HG03575 (cell line): ENCODE measurements around the gene LIPG.

Source experiments
- ATAC-seq: cut with Tn5 transposase; IDR thresholded peaks from one replicate; pipeline ENCODE4 v1.9.1; 2021; ENCODE audit not compliant: unreplicated experiment, insufficient number of reproducible peaks, low FRiP score; ENCODE audit errors: extremely low read depth

LIPG gene

GRCh38 chr18:49623571-49623970 lies 61.7 kb downstream of the LIPG start:
- no peak for ATAC-seq

- ATAC-seq: no peak
Observed at GRCh38 chr18:49625021-49625691, 63.3 kb downstream of the LIPG start.

GRCh38 chr18:49626842-49627467 lies 65.1 kb downstream of the LIPG start:
- ATAC-seq: no peak

GRCh38 chr18:49628119-49628518 lies 66.3 kb downstream of the LIPG start:
- ATAC-seq: no peak

- no peak for ATAC-seq
Observed at GRCh38 chr18:49628881-49629795, 67.3 kb downstream of the LIPG start.

GRCh38 chr18:49630246-49630699 lies 68.4 kb downstream of the LIPG start:
- no peak for ATAC-seq

- ATAC-seq: no peak
Observed at GRCh38 chr18:49631146-49631866, 69.4 kb downstream of the LIPG start.

GRCh38 chr18:49632588-49632987 lies 70.7 kb downstream of the LIPG start:
- ATAC-seq: no peak

- no peak for ATAC-seq
Observed at GRCh38 chr18:49638209-49638785, 76.4 kb downstream of the LIPG start.

GRCh38 chr18:49638891-49639557 lies 77.2 kb downstream of the LIPG start:
- ATAC-seq: no peak

GRCh38 chr18:49639643-49640391 lies 78.0 kb downstream of the LIPG start:
- ATAC-seq: no peak

GRCh38 chr18:49640741-49641140 lies 78.9 kb downstream of the LIPG start:
- no peak for ATAC-seq

- no peak for ATAC-seq
Observed at GRCh38 chr18:49645196-49645595, 83.3 kb downstream of the LIPG start.

- no peak for ATAC-seq
Observed at GRCh38 chr18:49645841-49646351, 84.0 kb downstream of the LIPG start.

- ATAC-seq: no peak
Observed at GRCh38 chr18:49646873-49647272, 85.0 kb downstream of the LIPG start.

- no peak for ATAC-seq
Observed at GRCh38 chr18:49647496-49648168, 85.8 kb downstream of the LIPG start.

GRCh38 chr18:49648326-49648725 lies 86.5 kb downstream of the LIPG start:
- no peak for ATAC-seq
